GM04504 (cell line): Measurements from ENCODE around the gene EDN1.
"Not testable (repeated sequence)": the region's sequence is repeated elsewhere in the genome, so short reads cannot be mapped to it uniquely, and the experiment has no call there.

ENCODE experiments used
- DNase-seq: peaks from one replicate; pipeline ENCODE4 v3.0.0-alpha.2; 2012; ENCODE audit warnings: low read depth

Gene EDN1

DNA sequence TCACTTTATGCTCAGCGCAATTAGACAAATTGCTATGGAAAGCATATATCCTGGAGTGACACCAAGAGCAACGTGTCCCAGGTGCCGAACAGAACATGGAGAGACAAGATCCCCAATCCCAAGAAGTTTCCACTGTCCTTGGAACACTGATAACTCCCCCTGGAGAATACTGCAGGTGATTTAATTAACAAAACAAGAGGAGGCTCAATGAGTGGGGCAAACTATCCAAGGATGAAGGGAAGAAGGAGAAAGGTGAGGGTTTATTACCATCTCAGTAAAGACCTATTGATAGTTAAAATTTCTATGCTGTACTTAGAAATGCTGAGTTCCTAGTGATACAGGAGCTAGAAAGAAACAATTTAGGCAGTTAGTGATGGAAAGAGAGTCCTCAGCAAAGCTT is 35.7 kb downstream of the EDN1 start:
- DNase-seq, result no peak

DNA sequence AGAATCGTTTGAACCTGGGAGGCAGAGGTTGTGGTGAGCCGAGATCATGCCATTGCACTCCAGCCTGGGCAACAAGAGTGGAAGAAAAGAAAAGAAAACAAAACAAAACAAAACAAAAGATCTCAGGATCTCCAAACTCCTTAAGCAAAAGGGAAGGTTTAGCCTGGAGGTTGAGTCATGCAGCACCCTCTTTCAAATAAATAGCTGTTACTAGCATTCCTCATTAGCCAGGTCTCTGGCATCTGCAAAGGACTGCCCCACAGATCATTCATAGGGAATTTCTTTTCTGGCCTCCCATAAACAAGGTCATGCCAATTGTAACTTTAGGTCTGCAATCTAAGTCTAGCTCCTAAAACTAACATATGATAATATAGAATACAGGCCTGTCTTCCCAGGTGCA is 37.2 kb downstream of the EDN1 start:
- DNase-seq, result no peak

- no peak for DNase-seq
These were observed 37.8 kb downstream of the EDN1 start for GRCh38 chr6:12327988-12328387.

GRCh38 chr6:12328701-12329100 is 38.5 kb downstream of the EDN1 start:
- no peak for DNase-seq

DNA sequence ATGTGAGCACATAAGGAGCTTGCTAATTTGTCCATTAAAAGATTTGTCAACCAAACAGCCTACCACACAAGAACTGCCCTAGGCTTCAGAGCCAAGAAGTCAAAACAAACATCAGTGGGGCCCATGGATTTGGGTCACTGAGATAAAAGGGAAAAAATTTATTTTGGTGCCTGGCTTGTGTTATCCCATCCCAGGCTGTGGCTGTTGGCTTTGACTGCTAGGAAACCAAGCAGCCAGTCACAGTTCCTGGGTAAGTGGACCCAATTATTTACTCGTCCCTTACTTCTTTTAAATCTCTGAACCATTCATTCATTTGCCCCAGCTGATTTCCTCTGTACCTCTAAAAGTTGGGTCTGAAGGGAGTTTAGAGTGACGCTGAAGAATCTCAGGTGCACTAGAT is 41.3 kb downstream of the EDN1 start:
- no peak for DNase-seq

DNA sequence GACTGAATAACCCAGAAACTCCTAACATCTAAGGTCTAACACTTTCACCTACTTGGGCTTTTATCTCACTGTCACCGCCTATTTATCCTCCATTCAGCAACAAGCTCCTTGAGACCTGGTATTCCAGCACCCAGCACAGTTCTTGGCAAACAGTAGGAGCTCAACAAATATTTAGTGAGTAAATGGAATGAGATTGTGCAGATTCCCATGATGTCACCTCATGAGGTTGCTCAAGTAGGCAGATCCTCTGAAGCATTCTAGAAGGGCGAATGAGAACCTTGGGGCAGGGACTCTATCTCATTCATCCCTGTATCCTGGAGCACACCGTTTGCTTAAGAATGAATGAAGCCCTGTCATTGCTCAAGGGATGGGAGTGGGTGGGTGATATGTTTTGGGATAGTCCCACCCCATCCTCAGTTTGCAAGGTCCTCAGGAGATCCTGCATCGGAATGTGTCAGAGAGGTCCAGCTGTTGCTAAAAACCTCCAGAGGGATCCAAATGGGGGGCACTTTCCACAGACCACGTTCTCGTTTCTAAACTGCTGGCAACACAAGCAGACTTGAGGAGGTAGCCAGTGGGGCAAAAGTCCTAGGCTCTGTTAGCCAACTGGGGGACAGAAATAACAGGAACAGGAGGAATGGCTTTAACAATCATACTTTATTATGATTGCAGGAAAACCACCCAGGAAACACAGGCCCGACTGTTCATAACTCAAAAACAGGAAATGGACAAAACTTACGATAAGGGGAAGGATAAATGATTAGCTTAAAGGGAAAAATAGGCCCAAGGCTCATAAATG is 42.0 kb downstream of the EDN1 start:
- no peak for DNase-seq

- DNase-seq, result not testable (repeated sequence)
These were observed 42.6 kb downstream of the EDN1 start for GRCh38 chr6:12332750-12333079.

GRCh38 chr6:12333128-12333527 is 43.0 kb downstream of the EDN1 start:
- no peak for DNase-seq

DNA sequence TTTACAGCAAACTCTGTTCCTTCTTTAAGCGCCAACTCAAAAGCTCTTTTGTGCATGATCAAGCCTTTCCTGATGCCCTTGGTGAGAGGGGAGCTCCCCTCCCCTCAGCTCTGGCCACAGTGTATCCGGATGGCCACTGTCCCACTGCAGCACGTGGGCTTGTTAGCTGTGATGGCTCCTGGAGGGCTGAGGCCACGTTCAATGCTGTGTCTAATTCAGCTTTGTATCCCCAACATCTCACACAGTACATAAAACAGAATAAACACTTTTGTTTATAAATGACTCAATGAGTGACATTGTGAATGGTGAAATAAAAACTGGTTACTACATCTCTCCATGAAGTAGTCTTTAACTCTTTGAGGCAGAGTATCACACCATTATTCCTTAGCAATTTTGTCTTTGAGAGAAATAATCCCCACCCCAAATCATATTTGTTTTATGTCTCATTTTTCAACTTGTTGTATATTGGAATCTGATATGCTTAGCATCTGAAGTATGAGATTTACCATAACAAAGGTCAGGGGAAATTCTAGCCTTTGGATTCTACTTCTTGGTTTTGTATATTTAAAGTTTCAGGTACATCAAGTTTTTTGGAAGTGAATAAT is 44.5 kb downstream of the EDN1 start:
- DNase-seq, result no peak

GRCh38 chr6:12335131-12335527 is 45.0 kb downstream of the EDN1 start:
- DNase-seq, result no peak

DNA sequence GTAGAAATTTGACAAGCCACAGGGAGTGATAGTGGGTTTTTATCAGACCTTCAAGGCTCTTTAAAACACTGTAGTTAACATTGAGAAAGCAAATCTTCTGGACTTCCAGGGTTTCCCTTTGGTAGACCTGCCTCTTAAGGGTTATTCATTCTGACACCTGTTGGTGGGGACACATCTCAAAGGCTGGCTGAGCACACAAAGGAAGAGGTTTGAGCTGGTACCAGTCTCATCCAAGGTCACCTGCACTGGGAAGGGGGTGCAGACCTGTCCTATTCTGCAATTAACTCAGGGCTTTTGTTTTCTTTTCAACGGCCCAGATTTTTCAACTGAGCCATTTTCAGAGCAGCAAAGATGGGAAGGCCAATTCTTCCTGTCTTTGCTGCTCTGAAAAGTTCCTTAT is 45.6 kb downstream of the EDN1 start:
- no peak for DNase-seq

DNA sequence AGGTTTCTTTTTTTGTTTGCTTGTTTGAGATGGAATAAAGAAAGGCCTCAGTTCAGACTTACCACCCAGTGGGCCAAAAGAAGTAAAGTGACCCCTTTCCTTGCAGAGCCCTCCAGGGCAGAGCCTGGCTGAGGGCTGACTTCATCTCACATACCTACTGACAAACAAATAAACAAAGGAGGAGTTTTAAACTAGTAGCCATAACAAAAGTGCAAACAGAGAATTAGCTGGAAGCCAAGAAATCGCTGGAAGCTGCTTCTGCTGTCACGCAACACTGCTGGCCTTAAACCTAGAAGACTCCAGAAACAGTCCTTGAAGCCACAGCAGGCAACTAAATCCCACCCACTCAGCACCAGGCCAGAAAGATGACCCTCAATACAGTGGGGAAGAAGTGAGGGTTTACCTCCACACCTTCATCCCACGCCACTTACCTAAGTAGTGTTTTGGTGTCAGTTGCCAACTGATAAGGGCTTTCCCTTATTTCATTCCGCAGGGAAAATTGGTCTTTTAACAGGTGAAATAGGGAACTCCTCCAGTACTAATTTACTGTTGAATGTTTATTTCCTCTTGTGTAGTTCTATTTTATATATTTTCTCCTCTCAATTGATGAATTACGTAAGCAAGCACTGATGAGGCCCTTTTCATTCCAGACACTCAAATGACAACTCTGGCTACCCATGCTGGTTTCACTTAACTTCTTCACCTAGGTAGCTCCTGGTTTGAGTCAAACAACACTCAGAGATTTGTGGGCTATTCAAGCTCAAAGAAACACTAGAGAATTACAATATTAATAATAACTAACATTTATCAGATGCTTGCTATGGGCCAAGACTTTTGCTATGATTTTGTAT is 46.2 kb downstream of the EDN1 start:
- no peak for DNase-seq

GRCh38 chr6:12339022-12339421 is 48.9 kb downstream of the EDN1 start:
- DNase-seq, result no peak

GRCh38 chr6:12339808-12340487 is 49.8 kb downstream of the EDN1 start:
- DNase-seq, result no peak

DNA sequence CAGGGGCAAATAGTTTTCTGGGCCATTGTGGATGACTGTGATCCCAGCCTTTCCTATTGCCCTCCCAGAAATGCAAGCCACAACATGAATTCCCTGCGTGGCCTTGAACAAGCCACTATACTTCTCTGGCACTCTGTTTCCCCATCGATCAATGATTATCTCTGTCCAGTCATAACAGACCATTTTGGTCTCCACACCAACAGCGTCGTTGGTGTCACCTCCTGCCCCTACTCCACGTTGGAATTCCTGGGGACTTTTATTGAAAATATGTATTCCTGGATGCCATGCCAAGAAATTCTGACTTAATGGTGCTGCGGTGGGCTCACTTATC is 50.3 kb downstream of the EDN1 start:
- no peak for DNase-seq

DNA sequence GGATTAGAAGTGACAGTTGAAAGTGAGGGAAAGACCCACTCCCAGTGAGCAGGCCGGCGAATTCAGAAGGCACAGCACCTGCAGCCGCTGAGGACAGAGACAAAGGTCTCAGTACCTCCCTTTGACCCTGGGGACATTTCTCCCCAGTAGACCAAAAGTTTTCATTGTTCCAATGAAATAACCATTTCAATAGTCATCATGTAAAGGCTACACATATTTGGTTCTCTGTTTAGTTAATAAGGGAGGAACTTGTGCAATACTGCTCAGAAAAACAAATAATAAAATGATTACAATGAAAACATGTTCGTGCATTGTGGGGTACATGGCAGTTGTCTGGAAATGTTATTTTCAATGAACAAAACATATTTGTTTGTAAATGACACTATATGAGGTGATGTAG is 52.5 kb downstream of the EDN1 start:
- no peak for DNase-seq

- no peak for DNase-seq
These were observed 52.9 kb downstream of the EDN1 start for GRCh38 chr6:12343122-12343439.

- DNase-seq, result no peak
These were observed 53.4 kb downstream of the EDN1 start for GRCh38 chr6:12343440-12344162.

DNA sequence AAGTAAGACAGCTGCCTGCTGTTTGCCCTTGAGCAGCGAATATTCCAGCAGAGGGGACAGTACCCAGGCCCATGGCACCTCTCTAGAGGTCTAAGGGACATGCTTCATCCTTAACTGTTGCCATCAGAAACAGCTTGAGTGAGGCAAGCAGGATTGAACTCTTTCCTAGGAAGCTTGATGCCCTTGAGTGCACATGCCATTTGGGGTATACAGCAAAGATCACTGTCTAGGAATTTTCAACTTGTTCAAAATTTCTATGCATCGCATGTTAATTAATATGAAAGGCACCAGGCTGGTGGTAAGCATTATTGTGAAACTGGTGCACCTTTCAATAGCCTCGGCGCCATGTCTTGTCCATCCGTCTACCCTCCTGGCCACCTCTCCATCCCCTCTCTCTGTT is 54.1 kb downstream of the EDN1 start:
- no peak for DNase-seq

GRCh38 chr6:12344961-12345693 is 55.0 kb downstream of the EDN1 start:
- DNase-seq, result no peak

DNA sequence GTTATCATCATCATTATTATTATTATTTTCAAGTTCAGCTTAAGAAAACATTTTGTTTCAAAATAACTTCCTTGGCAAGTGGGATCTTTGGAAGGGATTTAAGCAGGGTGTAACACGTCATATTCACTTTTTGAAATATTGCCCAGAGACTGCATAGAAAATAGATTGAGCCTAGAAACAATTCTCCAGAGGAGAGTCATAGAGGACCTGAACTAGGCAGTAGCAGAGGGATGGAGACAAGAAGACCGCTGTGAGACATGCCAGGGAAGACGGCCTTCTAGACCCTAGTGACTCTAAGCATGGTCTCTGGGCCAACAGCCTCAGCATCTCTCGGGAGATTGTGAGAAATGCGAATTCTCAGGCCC is 55.5 kb downstream of the EDN1 start:
- DNase-seq, result no peak
